Fibroblast of gingiva (primary cell): ENCODE results near the gene DDX46.
"Not testable (repeated sequence)": the region's sequence is repeated elsewhere in the genome, so short reads cannot be mapped to it uniquely, and the experiment has no call there.

Experiments
- DNase-seq: peaks from one replicate; pipeline ENCODE4 v3.0.0-alpha.2; 2011; ENCODE audit warnings: low read depth

Gene DDX46

GRCh38 chr5:134844252-134844651 is 85.7 kb downstream of the DDX46 start:
- DNase-seq, result no peak

DNA sequence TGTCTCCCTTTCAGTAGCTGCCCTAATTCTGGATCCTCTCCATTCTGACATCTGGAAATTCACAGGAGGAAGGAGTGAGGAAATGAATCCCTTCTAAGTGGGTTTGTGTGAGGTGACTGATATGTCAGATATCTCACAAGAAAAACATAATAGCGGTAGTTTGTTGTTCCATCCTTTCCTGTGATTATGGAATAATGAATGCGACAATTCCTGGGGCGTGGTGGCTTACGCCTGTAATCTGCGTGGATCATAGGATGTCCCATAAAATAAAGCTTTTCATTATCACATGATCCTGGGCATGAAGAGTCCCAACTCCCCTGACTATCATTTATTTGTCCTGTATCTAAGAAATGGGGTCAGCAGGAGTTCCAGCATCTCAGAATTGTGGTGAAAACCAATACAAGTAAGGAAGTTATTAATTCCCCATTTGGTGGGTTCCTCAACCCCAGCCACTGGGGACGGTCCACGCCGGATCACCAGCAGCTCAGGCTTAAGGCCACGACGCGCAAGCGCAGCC is 86.8 kb downstream of the DDX46 start:
- DNase-seq, result no peak

DNA sequence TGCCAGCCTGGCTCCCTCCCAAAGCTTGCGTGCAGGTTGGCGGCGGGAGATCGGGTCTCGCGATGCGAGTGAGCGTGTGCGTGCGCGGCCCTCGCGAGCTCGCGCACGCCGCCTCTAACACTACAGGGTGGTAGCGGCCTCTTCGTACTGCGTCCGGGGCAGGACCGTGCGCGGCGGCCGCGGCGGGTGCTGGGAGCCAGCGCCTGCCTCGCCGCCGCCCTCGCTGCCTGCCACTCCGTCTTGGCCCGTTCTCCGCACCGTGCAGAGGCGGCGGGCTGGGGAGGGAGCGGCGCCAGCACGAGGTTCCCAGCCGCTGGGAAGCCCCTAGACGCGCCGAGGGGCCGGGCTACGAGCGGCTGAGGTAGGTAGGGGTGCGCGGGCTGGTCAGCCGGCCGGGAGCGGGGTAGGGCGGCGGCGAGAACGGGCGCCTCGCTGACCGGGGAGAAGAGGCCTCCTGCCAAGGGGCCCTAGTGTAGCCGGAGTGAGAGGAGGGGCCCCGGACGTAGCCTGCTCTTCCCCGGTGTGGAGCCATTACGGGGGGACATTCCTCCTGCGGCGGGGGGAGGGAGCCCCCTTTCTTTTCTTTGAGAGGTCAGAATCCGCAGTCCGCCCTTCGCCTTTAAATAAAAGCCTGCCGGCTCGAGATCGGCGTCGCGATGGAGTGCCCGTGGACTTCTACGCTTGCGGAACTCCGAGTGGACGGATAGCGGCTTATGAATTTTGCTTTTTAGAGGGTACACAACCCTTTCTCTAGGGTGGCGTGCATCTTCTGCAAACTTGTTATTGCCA is 87.5 kb downstream of the DDX46 start, which contains the start of gene C5orf24:
Gene C5orf24 (plus strand): TSS at position 117 of the 789 bp plus-strand sequence. CDS start 8,933 bp downstream, outside the sequence.
- peak; percentile 97 for DNase-seq

DNA sequence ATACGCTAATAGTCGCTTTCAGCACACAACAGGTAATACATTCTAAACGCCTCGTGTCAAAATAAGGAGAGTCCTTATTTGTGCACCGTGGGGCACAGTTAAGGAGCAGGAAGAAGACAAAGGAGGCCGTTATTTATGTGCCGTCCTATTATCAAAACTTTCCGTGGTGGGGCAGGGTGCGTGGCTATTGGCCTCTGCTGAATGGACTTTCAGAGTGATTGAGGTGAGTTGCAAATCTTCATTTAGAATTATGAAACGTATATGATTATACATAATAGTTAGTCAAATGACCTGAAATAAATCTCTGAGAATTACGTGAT is 88.0 kb downstream of the DDX46 start:
- DNase-seq, result peak; percentile 6

GRCh38 chr5:134849434-134849933 is 90.9 kb downstream of the DDX46 start:
- DNase-seq, result not testable (repeated sequence)

DNA sequence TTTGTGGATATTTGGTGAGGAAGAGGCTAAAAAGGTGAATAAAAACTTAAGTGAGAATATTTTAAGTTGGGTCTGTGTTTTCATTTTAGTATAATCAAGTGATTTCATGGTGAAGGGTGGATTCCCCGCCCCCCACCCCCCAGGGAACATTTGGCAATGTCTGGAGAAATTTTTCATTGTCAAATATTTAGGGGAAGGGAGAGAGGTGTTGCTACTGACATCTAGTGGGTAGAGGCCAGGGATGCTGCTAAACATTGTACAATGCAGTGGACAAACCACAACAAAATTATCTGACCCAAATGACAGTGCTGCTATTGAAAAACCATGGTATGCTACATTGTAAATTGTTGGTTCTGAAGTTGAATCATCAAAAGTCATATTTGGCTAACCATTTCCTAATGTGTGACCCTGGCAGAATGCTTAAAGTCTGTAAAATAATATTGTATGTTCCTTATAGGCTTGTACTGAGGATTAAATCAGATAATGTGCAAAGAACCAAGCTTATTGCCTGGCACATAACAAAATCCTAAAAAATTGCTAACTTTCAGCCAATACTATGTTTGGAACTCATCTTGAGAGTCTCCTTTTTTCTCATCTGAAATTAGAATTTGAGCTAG is 92.8 kb downstream of the DDX46 start:
- DNase-seq, result peak; percentile 76

DNA sequence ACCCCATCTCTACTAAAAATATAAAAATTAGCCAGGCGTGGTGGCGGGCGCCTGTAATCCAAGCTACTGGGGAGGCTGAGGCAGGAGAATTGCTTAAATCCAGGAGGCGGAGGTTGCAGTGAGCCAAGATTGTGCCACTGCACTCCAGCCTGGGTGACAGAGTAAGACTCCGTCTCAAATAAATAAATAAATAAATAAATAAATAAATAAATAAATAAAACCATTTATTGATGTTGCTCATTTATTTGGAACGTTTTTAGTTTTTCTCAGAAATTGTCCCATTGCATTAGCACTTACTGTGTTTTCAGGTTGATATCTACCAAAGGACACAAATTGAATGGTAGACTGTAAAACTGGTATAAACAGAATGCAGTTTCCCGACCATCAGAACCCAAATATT is 97.9 kb downstream of the DDX46 start:
- not testable (repeated sequence) for DNase-seq

DNA sequence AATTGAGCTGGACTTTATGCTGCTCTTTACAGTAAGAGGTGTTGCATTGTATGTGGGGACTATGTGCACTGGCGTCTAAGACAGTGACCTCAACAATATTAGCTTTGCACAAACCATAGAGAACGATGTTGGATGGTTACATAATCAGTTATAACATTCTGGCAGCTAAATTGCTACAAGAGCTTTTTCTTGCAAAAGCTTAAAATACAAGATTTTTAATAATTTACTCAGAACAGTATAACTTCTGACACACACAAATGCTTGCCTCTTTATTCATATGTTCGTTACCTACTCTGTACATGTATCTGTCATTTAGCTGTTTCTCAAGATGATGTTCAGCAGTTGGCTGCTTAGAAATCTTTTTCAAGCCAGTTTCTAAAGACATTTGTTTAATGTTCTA is 98.8 kb downstream of the DDX46 start:
- DNase-seq, result no peak

GRCh38 chr5:134864707-134865106 is 106.1 kb downstream of the DDX46 start:
- DNase-seq, result no peak

GRCh38 chr5:134873494-134873893 is 114.9 kb downstream of the DDX46 start:
- DNase-seq, result no peak

GRCh38 chr5:134873987-134874830 is 115.6 kb downstream of the DDX46 start, which contains the start of gene TXNDC15:
Gene TXNDC15 (plus strand): TSS chr5:134874371. CDS start chr5:134874428, 57 bp downstream.
- peak; percentile 86 for DNase-seq

DNA sequence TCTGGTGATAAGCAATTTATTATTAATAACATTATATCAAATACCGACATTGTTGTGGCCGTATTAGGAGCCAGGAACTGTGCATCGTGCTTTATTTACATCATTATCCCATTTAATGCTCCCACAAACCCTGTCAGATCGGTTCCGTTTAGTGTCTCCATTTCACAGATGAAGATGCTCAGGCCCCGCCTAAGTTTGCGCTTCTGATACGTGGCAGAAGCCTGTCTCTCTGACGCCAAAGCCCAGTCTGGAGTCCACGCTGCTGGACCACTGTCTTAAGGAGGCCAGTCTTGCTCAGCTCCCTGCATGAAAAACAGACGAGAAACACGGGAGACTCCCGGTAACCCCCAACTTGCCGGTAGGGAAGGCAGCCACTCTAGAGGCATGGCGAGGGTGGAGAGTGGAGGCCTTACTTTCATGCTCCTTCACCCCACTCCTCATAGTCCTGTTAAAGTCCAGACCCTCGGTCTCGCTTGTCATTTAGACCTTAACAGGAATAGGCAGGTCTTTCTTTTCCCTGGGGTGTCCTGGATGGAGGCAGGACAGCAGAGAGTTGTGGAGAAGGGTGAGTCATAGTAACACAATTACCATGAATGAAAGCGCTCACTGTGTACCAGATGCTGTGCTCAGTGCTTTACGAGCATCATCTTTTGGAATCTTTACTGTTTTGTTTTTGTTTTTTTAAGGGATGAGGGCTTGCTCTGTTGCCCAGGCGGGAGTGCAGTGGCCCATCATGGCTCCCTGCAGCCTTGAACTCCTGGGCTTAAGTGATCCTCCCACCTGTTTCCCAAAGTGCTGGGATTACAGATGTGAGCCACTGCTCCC is 116.5 kb downstream of the DDX46 start:
- DNase-seq, result peak; percentile 91

DNA sequence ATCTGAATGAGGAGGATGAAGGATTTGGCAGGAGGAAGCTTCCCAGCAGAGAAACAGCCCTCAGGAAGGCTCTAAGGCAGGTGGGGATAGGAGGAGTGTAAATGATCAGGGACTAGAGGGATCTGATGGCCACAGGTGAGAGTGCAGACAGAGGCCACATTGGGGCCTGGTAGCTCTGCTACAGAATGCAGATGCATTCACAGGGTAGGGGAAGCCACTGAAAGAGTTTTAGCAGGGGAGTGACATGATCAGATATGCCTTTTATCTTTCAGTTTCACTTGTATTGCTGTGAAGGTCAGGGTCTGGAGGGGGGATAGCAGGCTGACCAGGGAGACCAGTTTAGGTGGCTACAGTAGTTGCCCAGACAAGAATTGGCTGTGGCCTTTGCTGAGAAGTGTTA is 118.6 kb downstream of the DDX46 start:
- no peak for DNase-seq

DNA sequence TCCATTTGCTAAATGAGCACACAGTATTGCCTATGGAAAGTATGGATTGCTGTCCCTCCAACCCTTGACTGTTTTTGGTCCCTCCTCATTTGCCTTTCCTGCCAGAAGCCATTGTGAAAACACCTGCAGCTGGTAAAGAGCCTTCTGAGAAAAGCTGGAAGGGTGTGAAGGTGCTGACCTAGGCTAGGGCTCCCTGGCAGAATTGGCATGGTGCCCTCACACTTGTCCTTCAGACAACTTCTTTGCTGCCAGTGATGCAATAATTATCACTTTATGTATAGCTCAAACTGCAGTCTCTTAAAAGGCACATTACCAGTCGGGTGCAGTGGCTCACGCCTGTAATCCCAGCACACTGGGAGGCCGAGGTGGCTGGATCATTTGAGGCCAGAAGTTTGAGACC is 119.8 kb downstream of the DDX46 start:
- no peak for DNase-seq

GRCh38 chr5:134879456-134879855 is 120.9 kb downstream of the DDX46 start:
- DNase-seq, result no peak
